Inflammatory macrophage treated with lipopolysaccharide for 4 hours (primary cell): ENCODE data around the gene CYP4F8.

Source experiments
- DNase-seq: peaks from one replicate; pipeline ENCODE4 v3.0.0-alpha.2; 2020

The CYP4F8 gene

GRCh38 chr19:15616627-15617270 is 1.7 kb downstream of the CYP4F8 start:
- DNase-seq = no peak

GRCh38 chr19:15618321-15618720 is 3.3 kb downstream of the CYP4F8 start:
- no peak for DNase-seq

GRCh38 chr19:15621801-15622200 is 6.8 kb downstream of the CYP4F8 start:
- DNase-seq = no peak

- DNase-seq = no peak
Observed at GRCh38 chr19:15622991-15623390, 8.0 kb downstream of the CYP4F8 start.

GRCh38 chr19:15623711-15624318 is 8.8 kb downstream of the CYP4F8 start:
- no peak for DNase-seq

- no peak for DNase-seq
Observed at GRCh38 chr19:15628236-15629002, 13.4 kb downstream of the CYP4F8 start.

GRCh38 chr19:15629003-15629880 is 14.2 kb downstream of the CYP4F8 start:
- peak; percentile 64 for DNase-seq

GRCh38 chr19:15631817-15632216 is 16.8 kb downstream of the CYP4F8 start:
- DNase-seq = peak; percentile 15

- peak; percentile 78 for DNase-seq
Observed at GRCh38 chr19:15633082-15633835, 18.2 kb downstream of the CYP4F8 start.

GRCh38 chr19:15634105-15634504 is 19.1 kb downstream of the CYP4F8 start:
- DNase-seq = no peak

- DNase-seq = no peak
Observed at GRCh38 chr19:15635016-15635805, 20.2 kb downstream of the CYP4F8 start.

GRCh38 chr19:15636026-15636425 is 21.0 kb downstream of the CYP4F8 start:
- DNase-seq = no peak

GRCh38 chr19:15639596-15639995 is 24.6 kb downstream of the CYP4F8 start:
- no peak for DNase-seq

GRCh38 chr19:15640294-15640903 is 25.4 kb downstream of the CYP4F8 start, which contains the start of gene CYP4F3:
Gene CYP4F3 (plus strand): TSS chr19:15640897. CDS start chr19:15641416, 519 bp downstream.
- DNase-seq = peak; percentile 57

- DNase-seq = no peak
Observed at GRCh38 chr19:15640904-15641597, 26.0 kb downstream of the CYP4F8 start.

GRCh38 chr19:15641901-15642491 is 27.0 kb downstream of the CYP4F8 start:
- peak; percentile 22 for DNase-seq

- DNase-seq = no peak
Observed at GRCh38 chr19:15642807-15643206, 27.8 kb downstream of the CYP4F8 start.

- DNase-seq = no peak
Observed at GRCh38 chr19:15643387-15643786, 28.4 kb downstream of the CYP4F8 start.

- DNase-seq = no peak
Observed at GRCh38 chr19:15644066-15644741, 29.2 kb downstream of the CYP4F8 start.
